Activated naive CD4-positive, alpha-beta T cell treated with Interleukin-2 at 50 U/mL for 16 hours (primary cell): ENCODE measurements around the gene WTIP.

Source experiments
- DNase-seq: peaks from one replicate; pipeline ENCODE4 v3.0.0-alpha.2; 2020

WTIP gene

GRCh38 chr19:34479396-34479795, 2.2 kb upstream of the WTIP start:
- DNase-seq: no peak

DNA sequence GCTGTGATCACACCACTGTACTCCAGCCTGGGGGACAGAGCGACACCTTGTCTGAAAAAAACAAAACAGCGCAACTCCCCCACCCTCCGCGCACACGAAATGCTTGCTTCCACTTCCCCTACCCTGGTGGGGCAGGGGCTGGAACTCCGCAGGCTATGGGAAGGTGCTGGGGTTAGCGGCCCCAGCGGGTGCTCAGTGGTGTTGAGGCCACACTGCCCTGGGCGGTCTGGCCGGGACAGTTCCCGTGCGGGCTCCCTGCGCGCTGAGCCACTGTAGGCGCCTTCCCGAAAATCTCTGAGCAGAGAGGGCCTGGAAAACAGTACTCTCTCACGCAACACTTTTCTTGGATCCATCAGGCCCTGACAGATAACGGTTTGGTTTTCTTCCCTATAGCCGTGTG, 1.1 kb upstream of the WTIP start:
- no peak for DNase-seq

- no peak for DNase-seq
These were observed 362 bp downstream of the WTIP start for GRCh38 chr19:34481861-34482379.

GRCh38 chr19:34482380-34483250, 1.1 kb downstream of the WTIP start:
- DNase-seq: no peak

DNA sequence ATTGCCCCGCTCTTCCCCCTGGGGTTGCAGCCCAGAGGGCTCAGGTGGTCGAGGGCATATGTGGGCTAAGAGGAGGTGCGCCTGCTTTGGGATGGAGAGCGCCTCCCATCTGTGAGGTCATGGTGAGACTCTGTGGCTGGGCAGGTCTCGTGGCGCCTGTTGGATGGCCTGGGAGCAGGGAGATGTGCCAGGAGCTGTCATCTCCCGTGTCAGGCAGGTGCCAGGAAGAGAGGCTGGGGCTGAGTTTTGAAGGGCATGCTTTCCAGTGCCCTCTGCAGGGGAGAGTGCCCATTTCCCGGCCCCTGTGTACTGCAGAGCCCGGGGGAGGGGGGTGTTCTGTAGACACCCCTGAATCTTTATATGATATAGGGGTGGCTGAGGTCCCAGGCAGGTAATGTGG, 2.8 kb downstream of the WTIP start:
- no peak for DNase-seq

DNA sequence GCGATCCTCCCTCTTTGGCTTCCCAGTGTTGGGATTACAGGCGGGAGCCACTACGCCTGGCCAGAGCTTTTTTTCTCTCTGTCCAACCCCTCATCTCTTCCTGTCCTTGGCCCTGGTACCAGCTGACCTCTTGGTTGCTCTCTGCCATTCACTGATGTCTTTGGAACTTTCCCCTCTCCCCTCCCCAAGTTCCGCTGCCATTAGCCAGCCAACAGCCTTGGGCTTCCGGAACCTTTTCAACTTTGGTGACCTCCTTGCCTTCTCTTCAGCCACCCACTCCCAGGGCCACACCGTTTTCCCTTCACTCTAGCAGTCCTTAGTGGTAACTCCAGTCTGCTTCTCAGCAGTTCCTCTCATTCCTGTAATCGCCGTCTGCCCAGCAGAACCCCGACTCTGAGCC, 4.3 kb downstream of the WTIP start:
- DNase-seq: no peak

DNA sequence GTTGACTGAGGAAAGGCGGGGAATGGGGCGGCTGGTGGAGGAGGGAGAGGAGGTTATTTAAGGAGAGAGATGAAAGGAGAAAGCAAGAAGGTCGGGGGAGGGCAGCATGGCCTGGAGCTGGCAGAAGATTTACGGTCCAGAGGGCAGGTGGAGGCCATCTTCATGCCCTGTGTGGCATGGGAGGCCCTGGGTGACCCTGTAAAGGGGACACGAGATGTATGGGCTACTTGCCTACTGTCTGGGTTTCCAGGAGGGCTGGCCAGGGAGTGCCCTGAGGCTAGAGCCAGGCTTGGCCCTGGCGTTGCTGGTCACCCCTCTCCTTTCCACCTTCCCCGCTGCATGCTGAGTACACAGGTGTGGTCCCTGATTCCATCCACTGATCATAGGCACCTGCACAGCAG, 6.1 kb downstream of the WTIP start:
- no peak for DNase-seq

- DNase-seq: no peak
These were observed 7.6 kb downstream of the WTIP start for GRCh38 chr19:34489175-34489574.

- no peak for DNase-seq
These were observed 8.7 kb downstream of the WTIP start for GRCh38 chr19:34490141-34490766.

GRCh38 chr19:34493038-34493648, 11.6 kb downstream of the WTIP start:
- no peak for DNase-seq

- DNase-seq: no peak
These were observed 12.1 kb downstream of the WTIP start for GRCh38 chr19:34493649-34494044.

GRCh38 chr19:34494601-34495000, 13.0 kb downstream of the WTIP start:
- DNase-seq: no peak

DNA sequence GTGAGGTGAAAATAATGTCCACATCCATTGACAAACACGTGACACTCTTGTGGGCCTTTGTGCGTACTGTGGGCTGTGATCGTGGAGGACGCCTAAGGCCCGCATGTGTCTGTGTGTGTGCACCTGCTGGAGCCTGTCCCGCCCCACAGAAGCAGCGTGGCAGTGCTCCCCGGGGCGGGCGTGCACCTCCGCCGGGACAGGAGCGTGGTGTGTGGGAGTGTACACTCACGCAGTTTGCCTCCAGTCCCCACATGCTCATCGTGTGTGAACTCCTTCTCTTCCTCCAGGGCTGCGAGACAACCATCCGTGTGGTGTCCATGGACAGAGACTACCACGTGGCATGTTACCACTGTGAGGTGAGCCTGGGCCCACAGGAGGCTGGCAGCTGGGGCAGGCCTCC, 13.9 kb downstream of the WTIP start:
- no peak for DNase-seq

DNA sequence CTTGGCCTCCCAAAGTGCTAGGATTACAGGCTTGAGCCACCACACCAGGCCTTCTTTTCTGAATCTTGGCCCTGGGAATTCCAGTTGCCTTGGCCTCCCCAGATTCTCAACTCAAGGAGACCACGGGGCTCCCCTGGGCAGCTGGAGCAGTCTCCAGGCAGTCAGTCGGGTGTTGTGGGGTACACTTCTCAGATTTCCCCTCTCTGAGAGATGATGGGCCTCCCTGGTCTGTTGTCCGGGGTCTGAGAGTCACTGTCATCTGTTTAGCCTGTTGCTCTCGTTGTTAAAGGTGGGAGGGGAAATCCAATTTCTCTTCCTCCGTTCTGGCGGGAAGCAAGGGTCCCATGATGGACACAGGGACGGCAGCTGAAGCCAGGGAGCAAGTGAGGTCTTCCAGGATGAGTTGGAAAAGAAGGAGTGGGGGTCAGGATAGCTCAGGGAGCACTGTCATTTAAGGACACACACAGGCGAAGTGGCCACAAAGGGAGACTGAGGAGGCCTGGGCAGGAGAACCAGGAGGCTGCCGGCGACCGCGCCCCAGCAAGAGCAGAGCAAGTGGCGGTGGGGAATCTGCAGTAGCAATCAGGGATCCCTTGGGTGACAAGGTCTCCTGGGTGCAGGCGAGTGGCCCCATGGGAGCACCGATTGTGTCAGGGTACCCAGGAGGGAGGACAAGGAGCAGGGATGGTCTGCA, 15.7 kb downstream of the WTIP start:
- DNase-seq: no peak

GRCh38 chr19:34499155-34499834, 17.7 kb downstream of the WTIP start:
- DNase-seq: no peak

DNA sequence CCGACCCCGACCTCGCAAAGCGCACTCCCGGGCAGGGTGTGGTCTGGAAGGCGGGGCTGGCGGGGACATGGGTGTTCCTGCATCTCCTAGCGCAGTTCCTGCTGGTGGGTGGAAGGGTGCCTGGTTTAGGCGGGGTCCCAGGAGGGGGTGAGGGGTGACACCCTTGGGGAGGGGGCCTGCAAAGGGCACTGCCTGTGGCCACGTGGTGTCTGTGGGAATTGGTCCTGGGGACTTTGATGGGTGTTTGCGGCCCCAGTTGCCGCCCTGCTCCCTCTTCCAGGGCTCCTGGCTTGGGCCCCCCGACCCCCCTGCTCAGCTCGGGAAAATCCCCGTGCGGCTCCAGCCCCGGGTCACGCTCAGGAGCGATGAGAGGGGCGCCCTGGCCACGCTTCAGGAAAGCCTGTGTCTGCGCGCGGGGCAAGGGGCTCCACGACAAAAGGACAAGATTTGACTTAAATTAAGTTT, 19.1 kb downstream of the WTIP start:
- DNase-seq: no peak

DNA sequence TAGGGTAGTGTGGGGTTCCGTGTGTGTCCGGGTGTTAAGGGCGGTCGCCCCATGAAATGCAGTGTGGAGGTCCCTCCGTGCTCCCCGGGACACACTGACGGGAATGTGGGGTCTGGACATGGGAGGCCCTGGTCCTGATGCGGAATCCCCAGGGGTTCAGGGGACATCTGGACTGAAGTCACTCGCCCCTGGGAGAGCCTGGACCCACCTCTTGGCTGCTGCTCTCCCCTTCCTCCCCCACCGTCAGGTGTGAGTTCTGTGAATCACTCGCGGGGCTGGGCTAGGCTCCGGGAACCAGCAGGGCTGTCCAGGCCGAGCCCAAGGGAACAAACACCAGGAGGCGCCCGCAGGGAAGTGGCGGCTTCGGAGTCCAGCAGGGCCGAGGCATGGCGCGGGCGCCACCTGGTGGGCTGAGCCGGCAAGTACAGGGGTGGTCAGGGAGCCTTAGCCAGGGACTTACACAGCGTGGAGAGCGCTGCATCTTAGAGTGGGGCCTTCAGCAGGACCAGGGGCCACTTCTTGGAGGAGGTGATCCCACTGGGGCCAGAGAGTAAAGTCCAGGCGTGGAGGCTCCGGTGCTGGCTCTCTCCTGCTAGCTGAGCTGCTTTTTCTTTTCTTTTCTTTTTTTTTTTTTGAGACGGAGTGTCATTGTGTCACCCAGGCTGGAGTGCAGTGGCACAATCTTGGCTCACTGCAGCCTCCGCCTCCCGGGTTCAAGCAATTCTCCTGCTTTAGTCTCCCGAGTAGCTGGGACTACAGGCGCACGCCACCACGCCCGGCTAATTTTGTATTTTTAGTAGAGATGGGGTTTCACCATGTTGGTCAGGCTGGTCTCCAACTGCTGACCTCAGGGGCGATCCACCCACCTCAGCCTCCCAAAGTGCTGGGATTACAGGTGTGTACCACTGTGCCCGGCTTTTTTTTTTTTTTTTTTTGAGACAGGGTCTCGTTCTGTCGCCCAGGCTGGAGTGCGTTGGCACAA, 20.1 kb downstream of the WTIP start:
- DNase-seq: peak; percentile 86

DNA sequence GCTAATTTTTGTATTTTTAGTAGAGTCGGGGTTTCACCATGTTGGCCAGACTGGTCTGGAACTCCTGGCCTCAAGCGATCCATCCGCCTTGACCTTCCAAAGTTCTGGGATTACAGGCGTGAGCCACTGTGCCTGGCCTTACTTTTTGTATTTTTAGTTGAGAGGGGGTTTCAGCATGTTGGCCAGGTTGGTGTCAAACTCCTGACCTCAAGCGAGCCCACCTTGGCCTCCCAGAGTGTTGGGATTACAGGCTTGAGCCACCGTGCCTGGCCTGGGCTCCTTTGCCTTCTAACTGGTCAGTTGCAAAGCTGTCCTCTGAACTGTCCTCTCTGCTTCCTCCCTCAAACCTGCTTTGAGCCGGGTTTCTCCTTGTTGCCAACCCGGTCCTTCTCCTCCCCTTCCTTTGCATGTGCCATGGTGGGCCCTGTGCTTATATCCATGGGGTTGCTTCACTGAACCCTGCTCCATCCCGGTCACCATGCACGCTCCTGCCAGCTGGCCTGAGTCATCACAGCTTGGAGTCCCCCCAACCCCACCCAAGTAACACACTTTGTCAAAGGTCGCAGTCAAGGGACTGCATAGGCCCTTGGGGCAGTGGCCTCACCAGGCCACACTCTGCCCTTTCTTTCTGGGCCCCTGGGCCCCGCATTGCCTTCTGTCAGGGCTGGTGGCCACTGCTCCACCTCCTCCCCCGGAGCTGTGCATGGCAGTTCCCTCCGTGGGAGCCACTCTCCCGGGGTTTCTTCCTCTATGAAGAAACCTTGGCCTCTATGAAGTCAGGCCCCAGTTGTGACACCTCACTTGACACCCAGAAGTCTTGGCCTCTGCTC, 21.2 kb downstream of the WTIP start:
- no peak for DNase-seq

DNA sequence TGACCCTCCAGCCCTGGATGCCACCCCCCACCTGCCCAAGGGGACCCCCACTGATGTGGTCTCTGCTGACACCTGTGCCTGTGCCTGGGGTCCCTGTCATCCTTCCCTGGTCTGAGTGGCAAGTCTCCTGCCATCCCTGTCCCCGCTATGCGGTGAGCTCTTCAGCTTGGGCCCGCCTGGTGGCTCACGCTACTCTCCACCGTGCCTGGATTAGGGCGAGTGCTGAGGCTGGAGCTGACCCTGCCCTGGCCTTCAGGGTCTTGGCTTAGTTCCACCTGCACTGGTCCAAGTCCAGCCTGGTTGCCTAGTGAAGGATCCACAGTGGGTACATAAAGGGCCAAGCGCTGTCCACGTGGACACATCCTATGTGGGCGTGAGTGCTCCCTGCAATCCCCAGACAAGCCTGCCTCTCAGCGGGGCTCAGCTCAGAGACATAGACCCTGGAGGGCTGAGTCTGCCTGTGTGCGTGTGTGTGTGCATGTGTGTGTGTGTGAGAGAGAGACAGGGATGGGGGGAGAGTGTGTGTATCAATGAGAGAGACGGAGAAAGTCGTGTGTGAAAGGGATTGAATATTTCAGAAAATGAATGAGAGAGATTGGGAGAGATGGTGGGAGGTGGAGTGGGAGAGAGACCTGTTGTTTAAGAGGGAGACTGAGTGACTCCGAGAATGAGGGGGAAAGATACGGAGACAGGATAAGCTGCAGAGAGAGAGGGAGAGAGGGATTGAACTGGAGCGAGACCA, 22.1 kb downstream of the WTIP start:
- no peak for DNase-seq
